Measurements from ENCODE around the gene ME3. TPM values are rescaled to one million over a fixed set of nuclear protein-coding genes. Genes with fewer than 3 reads are reported as not detected.
A peak's percentile ranks its signal among the peaks of the same experiment; 100 is the strongest.

ME3 gene
- total RNA-seq, 2 donors from 2014 or later = 13.8 to 20.3 TPM

GRCh38 chr11:86579406-86579731 lies 93.0 kb downstream of the ME3 start:
- Histone ChIP-seq H3K9ac (ENCODE audit: low read depth in 2 of 2, low read length in 2 of 2) (no peak overlapping the region), H3K27ac (no peak overlapping the region), H3K9me3 (no peaks in the 10 kb centered on the region), H3K4me1 (peaks cover 4% of the 10 kb centered on the region), H3K36me3 (no peaks in the 10 kb centered on the region), H3K4me3 (no peak overlapping the region), H3K27me3 (no peaks in the 10 kb centered on the region)
- intact Hi-C loops (cut with DNase I) = no loop called here
- no peak for TF ChIP-seq CTCF (IDR thresholded peaks at IDR 0.05)
- no peak for DNase-seq

GRCh38 chr11:86578727-86579405 lies 93.5 kb downstream of the ME3 start:
- H3K27me3 ChIP-seq = no peaks in the 10 kb centered on the region
- no peaks in the 10 kb centered on the region for H3K36me3 ChIP-seq
- no peak overlapping the region for H3K4me3 ChIP-seq
- TF ChIP-seq CTCF (IDR thresholded peaks at IDR 0.05) = no peak
- H3K27ac ChIP-seq = peak overlapping the region; percentile 26
- no peak overlapping the region for H3K9ac ChIP-seq (ENCODE audit: low read depth in 2 of 2, low read length in 2 of 2)
- H3K4me1 ChIP-seq = peaks cover 4% of the 10 kb centered on the region
- intact Hi-C loops (cut with DNase I) = no loop called here
- no peaks in the 10 kb centered on the region for H3K9me3 ChIP-seq
- no peak for DNase-seq

- Histone ChIP-seq H3K4me1 (peaks cover 4% of the 10 kb centered on the region), H3K27me3 (no peaks in the 10 kb centered on the region), H3K4me3 (no peak overlapping the region), H3K27ac (peak overlapping the region; percentile 26), H3K36me3 (no peaks in the 10 kb centered on the region), H3K9ac (ENCODE audit: low read depth in 2 of 2, low read length in 2 of 2) (no peak overlapping the region), H3K9me3 (no peaks in the 10 kb centered on the region)
- DNase-seq = peak; percentile 79
- TF ChIP-seq CTCF (IDR thresholded peaks at IDR 0.05) = no peak
- intact Hi-C loops (cut with DNase I) = no loop called here
Measured at GRCh38 chr11:86577644-86578636, 94.5 kb downstream of the ME3 start.

GRCh38 chr11:86576946-86577624 lies 95.3 kb downstream of the ME3 start:
- Histone ChIP-seq H3K27me3 (no peaks in the 10 kb centered on the region), H3K9me3 (no peaks in the 10 kb centered on the region), H3K4me1 (peaks cover 4% of the 10 kb centered on the region), H3K36me3 (no peaks in the 10 kb centered on the region), H3K27ac (peak overlapping the region; percentile 20), H3K9ac (ENCODE audit: low read depth in 2 of 2, low read length in 2 of 2) (no peak overlapping the region), H3K4me3 (no peak overlapping the region)
- TF ChIP-seq CTCF (IDR thresholded peaks at IDR 0.05) = no peak
- no peak for DNase-seq
- intact Hi-C loops (cut with DNase I) = no loop called here

GRCh38 chr11:86575927-86576326 lies 96.5 kb downstream of the ME3 start:
- Histone ChIP-seq H3K9ac (ENCODE audit: low read depth in 2 of 2, low read length in 2 of 2) (no peak overlapping the region), H3K4me1 (peaks cover 4% of the 10 kb centered on the region)

More at GRCh38 chr11:86575927-86576326, 96.5 kb downstream of the ME3 start:
- H3K4me3 ChIP-seq = no peak overlapping the region
- H3K9me3 ChIP-seq = no peaks in the 10 kb centered on the region
- intact Hi-C loops (cut with DNase I) = no loop called here
- no peak for DNase-seq
- TF ChIP-seq CTCF (IDR thresholded peaks at IDR 0.05) = no peak
- H3K27me3 ChIP-seq = no peaks in the 10 kb centered on the region
- H3K27ac ChIP-seq = no peak overlapping the region
- no peaks in the 10 kb centered on the region for H3K36me3 ChIP-seq

Measured in colonic mucosa (tissue), 4 donors.